ENCODE data around the gene S100A3. TPM values are rescaled to one million over a fixed set of nuclear protein-coding genes. Genes with fewer than 3 reads are reported as not detected.

Gene S100A3
- total RNA-seq, 4 donors from 2014 or later = 1.7 to 3.2 (median 2.7) TPM; not detected in 1

DNA sequence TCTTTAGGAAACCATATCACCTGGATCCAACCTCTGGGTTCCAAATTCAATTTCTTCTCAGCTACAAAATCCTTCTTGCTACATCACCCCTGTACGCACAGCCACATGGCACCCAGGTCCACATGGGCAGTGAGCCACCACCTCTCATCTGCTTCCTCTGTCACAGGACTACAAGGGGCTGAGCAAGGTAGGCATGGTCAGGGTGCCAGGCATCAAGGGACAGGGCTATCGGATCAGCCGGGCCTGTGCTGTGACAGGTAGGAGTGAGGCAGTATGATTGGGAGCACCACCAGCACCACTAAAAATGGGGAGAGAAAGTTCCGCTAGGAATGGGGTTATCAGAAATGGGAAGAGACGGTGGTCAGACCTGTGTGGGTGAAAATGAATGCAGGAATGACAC is 42.7 kb downstream of the S100A3 start:
- no peak for TF ChIP-seq CTCF (IDR thresholded peaks at IDR 0.05)
- DNase-seq (ENCODE audit: low spot score) = no peak
- no peak for ATAC-seq (ENCODE audit: low FRiP score)

DNA sequence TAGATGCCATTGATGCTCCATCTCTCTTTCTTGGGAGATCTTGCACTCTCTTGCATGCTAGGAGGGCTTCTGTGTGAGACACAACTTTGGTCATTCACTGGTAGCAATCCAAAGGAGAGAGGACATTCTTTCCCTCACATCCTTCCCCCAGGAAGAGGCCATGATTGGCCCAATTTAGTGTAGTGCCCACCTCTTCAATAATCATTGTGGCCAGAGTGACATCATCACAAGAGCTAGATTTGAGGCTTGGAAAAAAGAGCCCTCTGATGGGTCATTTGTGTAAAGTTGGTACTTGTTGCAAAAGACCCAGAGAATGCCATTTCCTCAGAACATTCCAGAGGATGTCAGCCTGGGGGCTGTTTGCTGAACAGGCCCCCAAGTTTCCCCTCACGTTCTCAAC is 43.5 kb downstream of the S100A3 start:
- no peak for TF ChIP-seq CTCF (IDR thresholded peaks at IDR 0.05)
- ATAC-seq (ENCODE audit: low FRiP score) = no peak
- no peak for DNase-seq (ENCODE audit: low spot score)

DNA sequence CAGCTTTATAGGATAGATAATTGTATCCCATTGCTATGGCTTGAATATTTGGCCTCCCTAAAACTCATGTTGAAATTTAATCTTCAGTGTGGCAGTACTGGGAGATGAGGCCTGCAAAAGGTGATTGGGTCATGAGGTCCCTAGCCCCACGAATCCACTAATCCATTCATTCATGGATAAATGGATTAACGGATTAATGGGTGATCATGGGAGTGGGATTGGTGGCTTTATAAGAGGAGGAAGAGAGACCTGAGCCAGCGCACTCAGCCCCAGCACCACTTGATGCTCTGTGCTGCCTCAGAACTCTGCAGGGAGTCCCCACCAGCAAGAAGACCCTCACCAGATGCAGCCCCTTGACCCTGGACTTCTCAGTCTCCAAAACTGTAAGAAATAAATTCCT is 45.3 kb downstream of the S100A3 start:
- ATAC-seq (ENCODE audit: low FRiP score) (no peak), DNase-seq (ENCODE audit: low spot score) (no peak)
- TF ChIP-seq CTCF (IDR thresholded peaks at IDR 0.05) = no peak

DNA sequence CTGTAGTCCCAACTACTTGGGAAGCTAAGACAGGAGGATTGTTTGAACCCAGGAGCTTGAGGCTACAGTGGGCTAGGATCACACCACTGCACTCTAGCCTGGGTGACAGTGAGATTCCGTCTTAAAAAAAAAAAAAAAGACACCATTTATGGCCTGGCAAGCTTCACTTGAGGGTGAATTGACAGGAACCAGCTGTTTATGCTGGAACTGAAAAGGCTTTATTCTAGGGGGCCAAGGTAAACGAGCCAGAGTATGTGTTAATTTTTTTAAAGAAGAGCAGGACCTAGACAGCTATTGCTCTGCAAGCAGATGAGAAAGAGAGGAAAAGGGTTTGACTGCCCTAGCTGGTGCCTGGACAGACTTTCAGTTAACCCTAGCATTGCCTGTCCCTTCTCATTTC is 50.3 kb downstream of the S100A3 start:
- DNase-seq (ENCODE audit: low spot score) (no peak), ATAC-seq (ENCODE audit: low FRiP score) (no peak)
- no peak for TF ChIP-seq CTCF (IDR thresholded peaks at IDR 0.05)

Other genes starting within 250 kb of the S100A3 start
- not detected for gene PGLYRP3, start 236.3 kb downstream of the S100A3 start, total RNA-seq
- not detected for gene PGLYRP4, start 200.4 kb downstream of the S100A3 start, total RNA-seq
- gene S100A9, start 191.4 kb downstream of the S100A3 start, total RNA-seq = 1,000 to 10,000 TPM in 1 of 4 donors, 100 to 1,000 TPM in 3; 436 to 2,200 (median 573) TPM
- gene S100A12, start 173.6 kb downstream of the S100A3 start, total RNA-seq = 10 to 100 TPM in 2 of 4 donors, 1 to 10 TPM in 2; 4.2 to 59.0 (median 9.6) TPM
- gene S100A8, start 158.2 kb downstream of the S100A3 start, total RNA-seq = 100 to 1,000 TPM in 1 of 4 donors, 10 to 100 TPM in 3; 50.4 to 402 (median 59.6) TPM
- gene S100A7A, start 132.7 kb downstream of the S100A3 start, total RNA-seq = not detected
- not detected for gene S100A7, start 88.6 kb downstream of the S100A3 start, total RNA-seq
- 100 to 1,000 TPM; 315 to 566 (median 427) TPM for gene S100A6, start 13.3 kb downstream of the S100A3 start, total RNA-seq
- not detected for gene S100A5, start 8.3 kb downstream of the S100A3 start, total RNA-seq
- gene S100A4, start 3.5 kb downstream of the S100A3 start, total RNA-seq = 100 to 1,000 TPM; 323 to 723 (median 337) TPM
- gene S100A2, start 16.6 kb upstream of the S100A3 start, total RNA-seq = 1 to 10 TPM in 2 of 4 donors, not detected in 2; 1.3 to 6.5 TPM
- gene S100A16, start 63.9 kb upstream of the S100A3 start, total RNA-seq = 100 to 1,000 TPM in 3 of 4 donors, 10 to 100 TPM in 1; 84.5 to 225 (median 127) TPM
- gene S100A14, start 67.1 kb upstream of the S100A3 start, total RNA-seq = 1 to 10 TPM in 2 of 4 donors, under 1 TPM in 1, not detected in 1; 0.50 to 1.9 (median 1.3) TPM
- gene S100A13, start 78.2 kb upstream of the S100A3 start, total RNA-seq = 100 to 1,000 TPM; 118 to 192 (median 176) TPM
- gene S100A1, start 79.2 kb upstream of the S100A3 start, total RNA-seq = 10 to 100 TPM in 3 of 4 donors, 1 to 10 TPM in 1; 6.0 to 36.5 (median 23.7) TPM
- gene CHTOP, start 84.8 kb upstream of the S100A3 start, total RNA-seq = 10 to 100 TPM; 31.4 to 63.5 (median 53.7) TPM
- 10 to 100 TPM; 40.2 to 62.2 (median 54.8) TPM for gene SNAPIN, start 109.4 kb upstream of the S100A3 start, total RNA-seq
- 100 to 1,000 TPM in 3 of 4 donors, 10 to 100 TPM in 1; 80.2 to 201 (median 122) TPM for gene ILF2, start 121.7 kb upstream of the S100A3 start, total RNA-seq
- 100 to 1,000 TPM in 3 of 4 donors, 10 to 100 TPM in 1; 87.3 to 203 (median 120) TPM for gene NPR1, start 129.4 kb upstream of the S100A3 start, total RNA-seq
- 10 to 100 TPM; 28.6 to 65.3 (median 34.8) TPM for gene INTS3, start 178.8 kb upstream of the S100A3 start, total RNA-seq
- gene SLC27A3, start 226.1 kb upstream of the S100A3 start, total RNA-seq = 10 to 100 TPM; 29.4 to 65.4 (median 40.5) TPM

Measured in omental fat pad (tissue), 4 donors.